BE2C (cell line): Measurements from ENCODE around the gene KDM2B.
"Not testable (repeated sequence)": the region's sequence is repeated elsewhere in the genome, so short reads cannot be mapped to it uniquely, and the experiment has no call there.

Experiments
- DNase-seq: peaks from one replicate; pipeline ENCODE4 v3.0.0-alpha.2; 2020
- H3K27me3 ChIP-seq: fragments of 250-450 bp; sonication (Bioruptor Pico); 2 replicates; pipeline ENCODE4 v1.5.1; 2020; ENCODE audit warnings: mild to moderate bottlenecking
- H3K36me3 ChIP-seq: fragments of 250-450 bp; sonication (Bioruptor Pico); 2 replicates; pipeline ENCODE4 v1.5.1; 2020; ENCODE audit warnings: mild to moderate bottlenecking
- H3K4me1 ChIP-seq: fragments of 250-450 bp; sonication (Bioruptor Pico); 2 replicates; pipeline ENCODE4 v1.5.1; 2020
- H3K4me3 ChIP-seq: 2 replicates; pipeline ENCODE4 v1.5.1; 2011; ENCODE audit warnings: low read depth, low read length
- H3K9me3 ChIP-seq: fragments of 250-450 bp; sonication (Bioruptor Pico); 2 replicates; pipeline ENCODE4 v1.5.1; 2020
- CTCF ChIP-seq: IDR thresholded peaks from 2 replicates; pipeline ENCODE4 v1.5.1; 2012; ENCODE audit warnings: mild to moderate bottlenecking, low read depth, low read length

Gene KDM2B

GRCh38 chr12:121495746-121496145 lies 85.1 kb downstream of the KDM2B start:
- Histone ChIP-seq H3K4me1 (peaks cover 6% of the 10 kb centered on the region; the same call in 1 of the 2 replicates), H3K27me3 (no peaks in the 10 kb centered on the region), H3K9me3 (no peaks in the 10 kb centered on the region), H3K36me3 (no peaks in the 10 kb centered on the region), H3K4me3 (no peak overlapping the region)
- DNase-seq, result no peak
- TF ChIP-seq CTCF, result no peak

- peak; percentile 86 for TF ChIP-seq CTCF
- Histone ChIP-seq H3K36me3 (no peaks in the 10 kb centered on the region; the same call in 1 of the 2 replicates), H3K4me3 (no peak overlapping the region), H3K9me3 (no peaks in the 10 kb centered on the region), H3K4me1 (no peaks in the 10 kb centered on the region), H3K27me3 (no peaks in the 10 kb centered on the region)
- peak; percentile 54 for DNase-seq
Measured at GRCh38 chr12:121494093-121494787, 86.6 kb downstream of the KDM2B start.

GRCh38 chr12:121490401-121491281 lies 90.2 kb downstream of the KDM2B start:
- Histone ChIP-seq H3K9me3 (no peaks in the 10 kb centered on the region), H3K4me1 (no peaks in the 10 kb centered on the region), H3K36me3 (no peaks in the 10 kb centered on the region; the same call in 1 of the 2 replicates), H3K4me3 (no peak overlapping the region), H3K27me3 (no peaks in the 10 kb centered on the region)
- TF ChIP-seq CTCF, result no peak
- no peak for DNase-seq

- H3K27me3 ChIP-seq, result no peaks in the 10 kb centered on the region
- H3K9me3 ChIP-seq, result no peaks in the 10 kb centered on the region
- DNase-seq, result no peak
- TF ChIP-seq CTCF, result no peak
- H3K36me3 ChIP-seq, result no peaks in the 10 kb centered on the region; the same call in 1 of the 2 replicates
- no peak overlapping the region for H3K4me3 ChIP-seq
- no peaks in the 10 kb centered on the region for H3K4me1 ChIP-seq
Measured at GRCh38 chr12:121489874-121490273, 90.9 kb downstream of the KDM2B start.

GRCh38 chr12:121484967-121485366 lies 95.9 kb downstream of the KDM2B start:
- Histone ChIP-seq H3K27me3 (no peaks in the 10 kb centered on the region), H3K36me3 (no peaks in the 10 kb centered on the region; the same call in 1 of the 2 replicates), H3K9me3 (no peaks in the 10 kb centered on the region), H3K4me1 (no peaks in the 10 kb centered on the region), H3K4me3 (no peak overlapping the region)
- no peak for TF ChIP-seq CTCF
- no peak for DNase-seq

GRCh38 chr12:121484564-121484963 lies 96.3 kb downstream of the KDM2B start:
- not testable (repeated sequence) for H3K4me1 ChIP-seq, H3K9me3 ChIP-seq, H3K4me3 ChIP-seq, DNase-seq, H3K27me3 ChIP-seq, H3K36me3 ChIP-seq
